HG03159 (cell line): ENCODE results near the gene OGN.

Experiments
- ATAC-seq: cut with Tn5 transposase; IDR thresholded peaks from one replicate; pipeline ENCODE4 v1.9.1; 2021; ENCODE audit warnings: mild to moderate bottlenecking, moderate library complexity; ENCODE audit not compliant: unreplicated experiment

OGN gene

DNA sequence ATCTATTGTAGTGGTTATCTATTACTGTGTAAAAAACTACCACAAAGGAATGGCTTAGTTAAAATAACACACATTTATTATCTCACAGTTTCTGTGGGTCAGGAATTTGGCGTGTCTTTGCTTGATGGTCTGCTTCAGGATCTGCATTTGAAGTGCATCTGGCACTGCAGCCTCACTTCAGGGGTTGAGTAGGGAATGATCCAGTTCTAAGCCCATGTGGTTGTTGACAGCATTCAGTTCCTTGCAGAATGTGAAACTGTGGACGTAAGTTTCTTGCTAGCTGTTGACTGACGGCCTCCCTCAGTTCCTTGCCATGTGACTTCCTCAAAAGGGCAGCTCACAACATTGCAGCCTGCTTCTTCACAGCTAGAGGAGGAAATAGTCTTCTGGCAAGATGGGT, 2.1 kb upstream of the OGN start:
- ATAC-seq: peak; percentile 79

DNA sequence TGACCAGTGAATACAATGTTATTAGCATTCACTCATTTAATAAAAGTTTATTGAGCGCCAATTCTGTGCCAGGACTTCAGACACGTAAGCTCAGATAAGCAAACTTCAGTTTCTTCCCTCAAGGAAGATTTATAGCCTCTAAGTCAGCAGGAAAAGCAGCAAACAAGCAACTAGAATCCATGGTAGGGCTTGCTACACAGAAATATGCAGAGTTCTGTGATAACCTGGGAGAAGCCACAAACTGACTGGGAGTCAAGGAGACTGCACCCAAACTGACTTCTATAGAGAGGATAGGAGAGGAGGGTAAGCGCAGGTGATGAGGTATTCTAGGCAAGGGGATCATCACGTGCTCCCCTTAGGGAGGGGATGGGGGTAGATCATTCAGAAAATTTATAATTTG, 1.4 kb upstream of the OGN start:
- no peak for ATAC-seq

DNA sequence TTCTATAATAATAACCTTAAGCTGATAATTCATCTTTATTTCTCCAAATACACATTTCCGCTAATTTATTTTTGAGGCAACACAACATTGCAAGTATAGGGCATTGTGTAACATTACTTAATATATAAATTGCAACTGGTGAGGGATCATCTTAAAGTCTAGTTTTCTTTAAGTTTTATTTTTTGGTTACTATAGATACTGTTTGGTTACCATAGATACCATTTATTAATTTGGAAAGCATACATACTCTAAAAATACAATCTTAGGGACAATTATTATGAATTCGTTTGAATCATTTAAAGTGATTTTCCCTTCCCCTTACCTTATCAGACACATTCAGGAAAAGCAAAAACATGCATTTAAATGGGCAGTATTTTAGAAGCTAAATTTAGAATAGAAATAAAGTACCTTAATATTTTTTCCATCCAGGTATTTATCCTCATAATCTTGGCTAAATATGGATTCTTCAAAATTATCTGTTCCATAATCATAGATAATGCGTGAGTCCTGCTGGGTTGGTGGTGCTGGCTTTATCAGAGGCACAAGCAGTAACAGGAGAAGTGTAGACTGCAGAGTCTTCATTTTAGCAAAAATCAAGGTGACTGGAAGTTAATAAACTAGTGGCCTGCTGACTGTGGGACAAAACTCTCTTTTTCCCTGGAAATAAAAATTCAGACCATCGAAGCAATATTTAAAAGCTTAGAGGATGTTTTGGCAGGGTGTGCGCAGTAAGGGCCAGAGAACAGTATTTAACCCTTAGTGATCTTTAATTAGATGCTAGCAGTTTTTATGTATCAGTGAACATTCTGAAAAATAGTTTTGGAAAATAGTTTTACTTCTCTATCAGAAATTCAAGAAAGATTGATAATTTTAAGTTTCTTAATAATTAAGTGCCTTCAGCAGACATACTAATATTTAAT, 1.3 kb downstream of the OGN start:
- ATAC-seq: no peak

DNA sequence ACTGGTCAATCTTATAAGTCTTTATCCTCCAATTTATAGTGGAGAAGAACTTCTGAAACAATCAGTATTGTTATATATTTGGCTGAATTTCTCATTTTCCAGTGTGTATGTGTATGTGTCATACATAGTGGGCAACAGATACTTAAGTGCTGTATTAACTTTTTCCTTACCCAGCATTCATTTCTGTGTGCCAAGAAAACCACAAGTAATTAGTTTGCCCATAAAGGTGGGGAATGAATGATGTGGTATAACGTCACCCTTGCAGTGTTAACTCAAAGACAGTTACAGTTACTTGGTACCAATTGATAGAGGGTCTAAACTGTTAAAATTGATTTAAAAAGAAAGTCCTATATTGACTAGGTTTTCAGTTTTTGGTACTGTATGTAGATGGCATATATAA, 2.0 kb downstream of the OGN start:
- no peak for ATAC-seq

DNA sequence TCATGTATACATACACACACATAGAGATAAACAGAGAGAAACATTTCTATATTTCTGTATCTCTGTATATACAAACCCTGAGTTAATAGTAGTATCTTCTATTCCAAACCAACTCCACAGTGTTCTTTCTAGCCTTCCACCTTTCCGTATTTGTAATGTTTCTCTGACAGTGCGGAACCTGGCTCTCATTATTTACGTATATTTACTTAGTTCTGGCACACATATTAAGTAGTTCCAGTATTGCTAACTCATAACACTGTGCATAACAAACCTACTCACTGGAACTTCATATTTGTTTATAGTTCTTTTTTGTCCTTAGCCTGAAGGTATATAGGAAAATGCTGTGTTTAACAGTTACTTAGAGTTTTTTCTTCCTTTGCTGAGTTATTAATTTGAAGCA, 6.5 kb downstream of the OGN start:
- no peak for ATAC-seq

DNA sequence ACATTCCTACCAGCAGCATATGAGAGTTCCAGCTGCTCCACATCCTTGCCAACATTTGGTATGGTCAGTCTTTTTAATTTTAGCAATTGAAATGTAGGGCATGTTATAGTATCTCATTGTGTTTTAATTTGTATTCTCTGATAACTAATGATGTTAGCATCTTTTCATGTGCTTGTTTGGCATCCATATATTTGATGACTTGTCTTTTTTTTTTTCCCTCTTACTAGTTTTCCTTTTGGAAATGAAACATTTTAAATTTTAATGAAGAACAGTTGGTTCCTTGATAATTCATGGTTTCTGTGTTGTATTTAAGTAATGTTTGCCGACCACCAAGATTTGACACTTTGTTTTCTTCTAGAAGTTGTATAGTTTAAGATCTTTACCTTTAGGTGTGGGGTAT, 8.8 kb downstream of the OGN start:
- ATAC-seq: no peak

DNA sequence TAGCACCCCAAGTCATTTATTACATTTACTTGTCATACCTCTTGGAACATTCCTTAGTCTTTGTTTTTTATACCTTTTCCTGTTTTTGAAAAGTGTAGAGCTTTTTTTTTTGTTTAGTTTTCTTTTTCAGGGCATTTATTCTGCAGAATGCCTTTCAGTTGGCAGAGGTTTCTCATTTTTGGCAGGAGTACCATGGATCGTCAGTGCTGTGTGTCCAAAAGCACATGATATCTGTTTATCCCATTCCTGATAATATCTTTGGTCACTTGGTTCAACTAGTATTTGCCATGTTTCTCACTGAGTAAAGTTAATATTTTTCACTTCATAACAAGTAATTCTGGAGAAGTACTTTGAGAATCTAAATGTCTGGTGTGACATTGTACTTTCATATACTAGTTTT, 10.7 kb downstream of the OGN start:
- ATAC-seq: no peak

DNA sequence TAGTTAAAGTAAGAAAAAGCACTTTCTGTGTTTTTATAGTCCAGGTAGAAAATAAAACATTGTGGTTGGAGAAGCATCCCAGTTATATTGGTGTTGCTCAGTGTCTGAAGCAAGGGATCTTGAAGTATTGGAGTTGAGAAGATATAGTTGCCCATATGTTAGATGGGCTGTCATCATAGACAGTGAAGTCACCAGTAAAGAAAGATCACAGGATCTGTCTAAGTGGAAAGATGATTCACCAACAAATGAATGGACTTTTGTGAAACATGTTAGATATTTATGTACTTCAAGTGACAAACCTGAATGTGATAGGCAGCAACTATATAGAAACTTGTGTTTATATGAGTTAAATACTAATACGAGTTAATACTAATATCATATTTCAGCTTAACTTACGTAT, 11.7 kb downstream of the OGN start:
- ATAC-seq: no peak

DNA sequence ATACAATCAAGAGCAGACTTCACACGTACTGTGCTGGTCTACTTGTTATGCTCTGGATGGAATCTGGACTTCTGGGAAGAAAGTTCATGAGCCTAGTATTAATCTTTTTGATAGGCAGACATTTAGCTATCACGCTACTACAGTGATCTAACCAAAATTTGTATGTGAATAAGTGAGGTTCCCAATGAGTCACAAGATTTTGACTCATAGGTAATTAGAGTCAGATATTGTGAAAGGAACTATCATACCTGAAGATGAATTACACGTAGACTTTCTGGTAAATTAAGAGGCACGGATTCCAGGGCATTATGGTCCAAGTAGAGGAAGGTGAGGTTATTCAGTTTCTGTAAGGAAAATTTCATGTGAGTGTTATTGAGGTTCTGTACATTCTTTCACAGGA, 18.4 kb downstream of the OGN start:
- ATAC-seq: no peak

DNA sequence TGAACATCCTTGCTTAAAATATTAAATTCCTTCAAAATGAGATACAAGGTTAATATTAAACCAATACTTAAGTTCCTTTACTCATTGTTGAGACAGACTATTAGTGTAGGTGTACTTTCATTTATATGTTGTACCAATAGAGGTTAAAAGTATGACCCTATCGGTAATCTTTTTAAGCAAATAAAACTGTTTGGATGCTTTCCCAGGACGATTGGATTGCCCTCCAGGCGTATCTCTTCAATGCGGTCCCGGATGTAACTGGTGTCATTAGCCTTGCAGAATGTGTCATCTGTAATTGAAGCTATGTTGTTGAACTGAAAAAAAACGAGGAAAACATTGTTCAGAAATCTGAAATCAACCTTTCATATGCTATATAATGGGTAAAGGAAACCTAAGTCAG, 18.9 kb downstream of the OGN start:
- ATAC-seq: no peak

DNA sequence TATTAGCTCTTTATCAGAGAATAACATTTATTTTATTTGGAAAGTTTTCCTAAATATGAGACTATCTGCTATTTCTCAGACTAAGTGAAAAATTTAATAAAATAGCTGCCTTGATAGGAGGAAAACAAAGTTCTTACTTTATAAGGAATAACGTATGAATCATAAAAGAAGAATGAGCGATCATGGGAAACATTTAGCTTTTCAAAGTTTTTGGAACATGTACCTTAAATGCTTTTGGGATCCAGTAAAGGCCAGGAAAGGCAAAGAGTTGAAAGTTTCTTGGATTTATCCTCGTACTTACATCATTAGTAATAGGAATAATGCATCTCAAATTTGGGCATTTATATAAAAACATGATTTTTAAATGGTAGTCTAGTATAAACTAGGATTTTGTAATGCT, 19.4 kb downstream of the OGN start:
- ATAC-seq: no peak

DNA sequence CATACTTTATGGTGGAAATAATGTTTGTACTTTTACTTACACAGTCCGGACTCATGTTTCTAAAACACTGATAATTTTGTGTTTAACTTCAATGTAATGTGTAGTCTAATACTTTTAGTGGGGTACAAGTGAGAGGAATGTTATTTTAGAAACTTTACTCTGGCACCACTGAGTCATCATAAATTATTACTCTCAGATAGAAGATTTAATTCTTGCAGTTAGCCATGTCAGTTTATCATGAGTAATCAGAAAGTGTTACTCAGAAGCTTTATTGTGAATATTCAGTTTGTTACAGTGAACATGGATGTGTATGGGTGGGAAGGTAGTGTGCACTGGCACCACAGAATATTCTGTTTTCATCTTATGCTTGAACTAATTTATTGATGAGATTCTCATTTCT, 20.0 kb downstream of the OGN start:
- no peak for ATAC-seq

DNA sequence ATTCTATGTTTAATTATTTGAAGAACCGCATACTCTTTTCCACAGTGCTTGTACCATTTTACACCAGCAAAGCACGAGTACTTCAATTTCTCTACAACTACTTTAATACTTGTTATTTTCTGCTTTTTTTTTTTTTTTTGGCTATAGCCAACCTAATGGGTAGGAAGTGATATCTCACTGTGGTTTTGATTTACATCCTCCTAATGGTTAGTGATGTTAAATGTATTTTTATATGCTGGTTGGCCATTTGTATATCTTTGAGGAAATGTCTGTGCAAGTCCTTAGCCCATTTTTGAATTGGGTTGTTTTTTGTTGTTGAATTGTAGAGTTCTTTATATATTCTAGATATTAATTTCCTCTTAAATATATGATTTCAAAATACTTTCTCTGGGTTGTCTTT, 22.6 kb downstream of the OGN start:
- ATAC-seq: no peak

DNA sequence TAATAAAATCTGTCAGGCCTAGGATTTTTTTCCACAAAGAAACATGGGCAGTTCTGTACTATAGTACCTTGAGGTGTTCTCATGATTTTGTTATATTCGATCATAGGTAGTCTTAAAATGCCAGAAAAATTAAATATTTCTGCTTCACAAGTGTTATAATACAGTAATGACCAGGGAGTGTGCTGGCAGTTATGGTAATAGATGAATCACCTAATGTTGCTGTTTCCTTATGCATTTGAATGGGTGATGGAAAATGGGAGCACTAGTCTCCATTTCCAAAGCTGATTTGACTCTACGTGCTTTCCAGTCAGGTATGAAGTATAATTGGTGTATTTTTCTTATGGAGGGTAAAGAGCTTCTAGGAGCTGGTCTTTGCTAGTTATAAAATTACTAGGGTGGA, 23.8 kb downstream of the OGN start:
- ATAC-seq: no peak

DNA sequence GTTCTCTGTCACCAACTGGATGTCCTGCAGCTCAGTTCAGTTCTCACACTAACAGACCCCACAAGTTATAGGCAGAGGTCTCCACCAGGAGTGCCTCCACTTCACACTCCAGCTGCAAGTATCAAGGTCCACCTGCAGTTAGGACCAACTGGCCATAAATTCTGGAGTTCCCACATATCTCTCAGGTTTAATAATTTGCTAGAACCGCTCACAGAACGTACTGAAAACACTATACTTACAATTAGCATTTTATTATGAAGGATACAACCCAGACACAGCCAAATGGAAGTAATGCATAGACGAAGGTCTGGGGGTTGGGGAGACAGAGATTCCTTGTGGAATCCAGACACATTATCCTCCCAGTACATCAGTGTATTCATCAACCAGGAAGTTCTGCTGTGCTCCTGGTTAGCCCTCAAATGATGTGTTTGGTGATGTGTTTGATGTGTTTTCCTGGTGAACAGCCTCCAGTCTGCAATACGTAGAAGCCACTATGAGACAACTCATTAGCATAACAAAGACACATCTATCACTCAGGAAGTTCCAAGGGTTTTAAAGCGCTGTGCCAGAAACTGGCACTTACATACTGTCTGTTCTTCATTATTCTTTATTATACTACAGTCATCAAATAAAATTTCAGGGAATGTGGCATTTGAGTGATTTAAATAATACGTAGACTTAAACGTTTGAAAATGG, 25.4 kb downstream of the OGN start:
- ATAC-seq: no peak

DNA sequence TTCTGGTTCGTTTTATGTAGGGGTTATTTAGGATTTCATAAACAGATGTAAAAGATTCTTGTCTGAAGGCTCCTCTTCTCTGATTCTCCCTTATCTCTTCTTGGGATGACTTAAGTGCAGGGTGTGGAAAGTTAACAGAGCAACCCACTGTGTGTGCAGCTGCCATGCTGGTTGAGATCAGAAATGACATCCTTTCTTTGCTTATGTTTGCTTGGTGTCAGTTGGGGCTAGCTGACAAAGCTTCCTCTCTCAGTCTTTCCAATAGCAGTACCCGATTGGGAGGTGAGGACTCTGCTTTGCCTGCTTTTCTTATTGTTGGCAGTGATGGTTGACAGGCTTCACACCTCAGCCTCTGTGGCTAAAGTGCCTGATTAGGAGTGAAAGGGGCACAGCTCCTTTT, 26.5 kb downstream of the OGN start:
- no peak for ATAC-seq

DNA sequence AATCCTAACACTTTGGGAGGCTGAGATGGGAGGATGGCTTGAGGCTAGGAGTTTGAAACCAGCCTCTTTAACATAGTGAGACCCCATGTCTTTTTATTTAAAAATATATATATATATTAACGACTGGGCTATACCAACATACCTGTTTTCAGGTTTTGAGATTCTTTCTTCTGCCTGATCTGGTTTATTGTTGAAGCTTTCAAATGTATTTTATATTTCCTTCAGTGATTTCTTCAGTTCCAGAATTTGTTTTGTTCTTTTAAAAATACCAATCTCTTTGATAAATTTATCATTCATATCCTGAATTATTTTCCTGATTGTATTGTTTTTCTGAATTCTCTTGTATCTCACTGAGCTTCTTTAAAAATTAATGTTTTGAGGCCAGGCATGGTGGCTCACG, 31.2 kb downstream of the OGN start:
- ATAC-seq: no peak

DNA sequence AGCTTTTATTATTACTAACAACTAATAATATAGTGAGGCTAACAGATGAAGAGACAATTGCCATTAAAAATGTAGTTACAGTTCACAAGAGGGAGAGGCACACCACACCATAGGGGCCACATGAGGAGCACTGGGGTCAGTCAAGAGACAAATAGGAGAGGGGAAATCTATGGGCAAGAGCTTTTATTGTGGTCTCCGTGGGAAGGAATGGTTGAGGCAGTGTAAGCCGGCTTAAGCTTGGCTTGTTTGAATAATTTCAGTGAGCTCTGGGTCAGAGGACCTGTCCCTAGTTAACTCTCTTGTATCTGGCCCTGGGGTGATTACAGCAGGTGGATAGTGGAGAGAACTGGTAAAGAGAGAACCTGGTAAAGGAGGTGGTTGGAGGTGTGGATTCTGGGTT, 35.3 kb downstream of the OGN start:
- ATAC-seq: no peak

DNA sequence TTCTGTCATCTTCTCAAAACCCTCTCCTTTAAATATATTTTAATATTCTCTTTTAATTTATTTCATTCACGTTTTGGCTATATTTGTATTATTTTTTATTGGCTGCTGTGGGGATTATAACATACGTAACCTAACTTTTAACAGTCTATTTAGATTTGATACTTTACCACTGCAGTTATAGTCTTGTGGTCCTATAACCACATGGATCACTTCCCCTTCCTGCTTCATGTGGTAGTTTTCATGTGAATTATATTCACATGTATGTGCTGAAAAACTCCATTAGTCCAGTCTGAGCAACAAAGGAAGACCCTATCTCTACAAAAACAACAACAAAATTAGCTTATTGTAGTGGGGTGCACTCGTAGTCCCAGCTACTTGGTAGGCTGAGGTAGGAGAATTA, 44.3 kb downstream of the OGN start:
- ATAC-seq: no peak

DNA sequence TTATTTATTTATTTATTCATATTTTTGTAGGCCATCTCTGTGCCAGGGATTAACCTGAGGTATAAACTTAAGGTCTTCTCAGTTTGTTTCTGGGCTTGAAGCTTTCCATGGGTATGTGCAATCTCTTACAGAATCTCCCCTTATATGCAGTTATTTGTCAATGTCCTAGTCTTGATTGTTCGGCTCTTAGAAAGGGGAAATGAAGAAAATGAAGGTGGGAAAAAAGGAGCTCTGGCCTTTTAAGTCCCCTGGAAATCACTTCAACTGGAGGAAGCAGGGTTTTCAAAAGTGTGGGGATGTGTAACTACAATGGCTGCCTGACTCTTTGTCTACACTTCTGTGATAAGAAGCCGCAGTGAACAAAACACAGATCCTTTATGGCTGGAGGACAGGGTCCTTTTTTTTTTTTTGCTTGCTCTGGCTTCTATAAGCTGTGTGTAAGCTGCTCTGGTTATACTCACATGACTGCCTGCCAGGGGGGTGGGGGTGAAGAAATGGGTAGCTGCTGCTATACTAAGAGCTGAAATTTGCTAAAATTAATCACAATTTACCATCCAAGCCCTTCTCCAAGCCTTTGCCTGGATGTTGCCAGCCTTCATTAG, 44.9 kb downstream of the OGN start:
- ATAC-seq: no peak

DNA sequence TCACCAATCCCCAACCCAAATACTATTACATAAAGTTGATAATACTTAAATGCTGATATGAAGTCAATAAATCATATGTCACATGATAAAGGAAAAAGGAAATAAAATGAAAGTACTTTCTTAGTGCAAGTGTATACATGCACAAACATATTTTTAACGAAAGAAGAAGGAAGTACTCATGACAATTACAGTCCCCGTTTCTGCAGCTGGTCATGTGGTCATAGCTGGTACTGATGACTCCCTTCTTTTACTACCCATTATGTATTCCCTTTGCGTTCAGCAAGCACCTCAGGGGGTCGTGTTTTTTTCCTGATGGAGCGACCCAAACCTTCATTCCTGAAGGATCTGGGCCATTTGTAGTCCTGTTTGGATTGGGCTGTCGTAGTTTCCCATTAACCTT, 51.3 kb downstream of the OGN start:
- ATAC-seq: no peak

DNA sequence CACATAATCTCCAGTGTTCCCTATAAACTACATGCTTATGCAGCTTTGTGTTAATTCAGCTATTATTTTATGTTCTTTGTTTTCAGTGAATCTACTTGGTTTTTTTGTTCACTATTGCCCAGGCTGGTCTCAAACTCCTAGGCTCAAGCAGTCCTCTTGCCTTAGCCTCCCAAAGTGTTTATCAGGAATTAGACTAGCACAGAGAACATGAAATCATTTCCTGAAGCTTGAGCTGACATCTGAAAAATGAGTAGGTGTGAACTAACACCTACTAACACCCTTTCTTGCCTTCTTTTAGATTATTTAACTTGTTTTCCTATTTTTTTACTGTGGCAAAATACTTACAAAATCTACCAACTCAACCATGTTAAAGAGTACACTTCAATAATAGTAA, 53.6 kb downstream of the OGN start:
- no peak for ATAC-seq
